ENCODE results near the gene DENND4A.

DENND4A gene

DNA sequence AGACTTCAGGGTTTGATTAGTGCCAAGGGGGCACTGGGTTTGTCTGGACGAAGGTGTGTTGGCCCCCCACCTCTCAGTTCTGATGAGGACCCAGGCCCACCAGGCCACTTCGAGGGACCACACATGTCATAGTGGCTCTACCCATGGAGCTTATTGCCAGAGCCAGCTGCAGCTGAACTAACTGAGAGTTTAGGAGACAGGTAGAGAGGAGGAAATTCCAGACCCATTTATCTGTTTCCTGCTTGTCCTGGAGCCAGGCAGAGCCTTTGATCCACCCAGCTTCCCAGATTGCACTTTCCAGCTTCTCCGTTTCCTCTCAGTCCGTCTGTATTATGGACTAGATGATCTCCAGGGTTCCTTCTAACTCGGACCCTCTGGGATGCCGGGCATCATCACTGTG lies 149.5 kb downstream of the DENND4A start:
- Histone ChIP-seq H3K27ac (no peak overlapping the region), H3K4me1 (ENCODE audit: control insufficient read depth in 1 of 2, insufficient read depth in 1 of 2, low read depth in 1 of 2, low read length in 1 of 2) (peaks cover 0 to 9% of the 10 kb centered on the region in 2 experiments), H3K9me3 (no peaks in the 10 kb centered on the region), H3K27me3 (no peaks in the 10 kb centered on the region), H3K4me3 (ENCODE audit: low read depth in 1 of 2, low read length in 1 of 2) (no peak overlapping the region), H3K36me3 (no peaks in the 10 kb centered on the region)
- TF ChIP-seq, protein P1, sequence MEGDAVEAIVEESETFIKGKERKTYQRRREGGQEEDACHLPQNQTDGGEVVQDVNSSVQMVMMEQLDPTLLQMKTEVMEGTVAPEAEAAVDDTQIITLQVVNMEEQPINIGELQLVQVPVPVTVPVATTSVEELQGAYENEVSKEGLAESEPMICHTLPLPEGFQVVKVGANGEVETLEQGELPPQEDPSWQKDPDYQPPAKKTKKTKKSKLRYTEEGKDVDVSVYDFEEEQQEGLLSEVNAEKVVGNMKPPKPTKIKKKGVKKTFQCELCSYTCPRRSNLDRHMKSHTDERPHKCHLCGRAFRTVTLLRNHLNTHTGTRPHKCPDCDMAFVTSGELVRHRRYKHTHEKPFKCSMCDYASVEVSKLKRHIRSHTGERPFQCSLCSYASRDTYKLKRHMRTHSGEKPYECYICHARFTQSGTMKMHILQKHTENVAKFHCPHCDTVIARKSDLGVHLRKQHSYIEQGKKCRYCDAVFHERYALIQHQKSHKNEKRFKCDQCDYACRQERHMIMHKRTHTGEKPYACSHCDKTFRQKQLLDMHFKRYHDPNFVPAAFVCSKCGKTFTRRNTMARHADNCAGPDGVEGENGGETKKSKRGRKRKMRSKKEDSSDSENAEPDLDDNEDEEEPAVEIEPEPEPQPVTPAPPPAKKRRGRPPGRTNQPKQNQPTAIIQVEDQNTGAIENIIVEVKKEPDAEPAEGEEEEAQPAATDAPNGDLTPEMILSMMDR (IDR thresholded peaks at IDR 0.05) = no peak

GRCh38 chr15:65641768-65642475 lies 150.2 kb downstream of the DENND4A start:
- Histone ChIP-seq H3K4me3 (ENCODE audit: low read depth in 1 of 2, low read length in 1 of 2) (no peak overlapping the region), H3K27ac (no peak overlapping the region), H3K4me1 (ENCODE audit: control insufficient read depth in 1 of 2, insufficient read depth in 1 of 2, low read depth in 1 of 2, low read length in 1 of 2) (peaks cover 0 to 9% of the 10 kb centered on the region in 2 experiments), H3K9me3 (no peaks in the 10 kb centered on the region), H3K36me3 (no peaks in the 10 kb centered on the region), H3K27me3 (no peaks in the 10 kb centered on the region)
- TF ChIP-seq, protein P1 (IDR thresholded peaks at IDR 0.05) = no peak

DNA sequence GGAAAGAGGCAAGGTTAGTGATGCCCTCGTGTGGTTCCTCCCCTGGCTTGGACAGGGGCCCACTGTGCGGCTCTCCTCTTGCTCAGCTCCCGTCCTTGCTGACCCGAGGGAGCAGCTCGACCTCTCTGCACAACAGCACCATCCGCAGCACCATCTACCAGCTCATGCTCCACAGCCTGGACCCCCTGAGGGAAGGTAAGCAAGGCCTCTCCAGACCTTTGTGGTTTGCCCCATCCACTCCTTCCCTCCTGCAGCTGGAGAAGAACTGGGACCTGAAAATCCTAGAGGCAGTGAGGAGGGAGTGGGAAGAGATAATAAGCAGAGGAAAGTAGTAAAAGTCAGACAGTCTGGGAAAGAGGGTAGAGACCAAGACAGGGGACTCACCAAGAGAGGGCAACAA lies 152.6 kb downstream of the DENND4A start:
- TF ChIP-seq, protein P1 (IDR thresholded peaks at IDR 0.05) = no peak
- no peaks in the 10 kb centered on the region for H3K9me3 ChIP-seq
- no peaks in the 10 kb centered on the region for H3K27me3 ChIP-seq
- no peak overlapping the region for H3K4me3 ChIP-seq (ENCODE audit: low read depth in 1 of 2, low read length in 1 of 2)
- H3K4me1 ChIP-seq (ENCODE audit: control insufficient read depth in 1 of 2, insufficient read depth in 1 of 2, low read depth in 1 of 2, low read length in 1 of 2) = peaks cover 0 to 9% of the 10 kb centered on the region in 2 experiments
- H3K27ac ChIP-seq = no peak overlapping the region
- H3K36me3 ChIP-seq = no peaks in the 10 kb centered on the region

DNA sequence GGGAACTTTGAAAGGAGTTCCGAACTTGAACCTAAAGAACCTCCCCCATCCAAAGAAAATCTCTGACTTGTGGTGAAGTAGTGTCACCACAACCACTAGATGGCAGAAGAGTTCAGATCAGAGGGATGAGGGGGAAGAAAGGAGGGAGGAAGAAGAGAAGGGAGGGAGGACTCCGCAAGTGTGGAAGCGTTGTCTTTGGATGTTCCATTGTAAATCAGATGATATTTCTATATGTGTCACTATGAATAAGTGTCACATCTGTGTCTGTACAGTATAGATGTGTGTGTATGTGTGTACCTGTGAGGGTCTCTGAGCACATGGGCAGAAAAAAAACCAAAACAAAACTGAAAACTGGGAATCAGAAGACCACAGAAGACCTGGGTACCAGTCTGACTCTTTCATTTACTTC lies 153.4 kb downstream of the DENND4A start:
- no peak overlapping the region for H3K27ac ChIP-seq
- H3K9me3 ChIP-seq = no peaks in the 10 kb centered on the region
- no peaks in the 10 kb centered on the region for H3K36me3 ChIP-seq
- TF ChIP-seq, protein P1 (IDR thresholded peaks at IDR 0.05) = peak; percentile 56
- peaks cover 0 to 9% of the 10 kb centered on the region in 2 experiments for H3K4me1 ChIP-seq (ENCODE audit: control insufficient read depth in 1 of 2, insufficient read depth in 1 of 2, low read depth in 1 of 2, low read length in 1 of 2)
- no peak overlapping the region for H3K4me3 ChIP-seq (ENCODE audit: low read depth in 1 of 2, low read length in 1 of 2)
- H3K27me3 ChIP-seq = no peaks in the 10 kb centered on the region

DNA sequence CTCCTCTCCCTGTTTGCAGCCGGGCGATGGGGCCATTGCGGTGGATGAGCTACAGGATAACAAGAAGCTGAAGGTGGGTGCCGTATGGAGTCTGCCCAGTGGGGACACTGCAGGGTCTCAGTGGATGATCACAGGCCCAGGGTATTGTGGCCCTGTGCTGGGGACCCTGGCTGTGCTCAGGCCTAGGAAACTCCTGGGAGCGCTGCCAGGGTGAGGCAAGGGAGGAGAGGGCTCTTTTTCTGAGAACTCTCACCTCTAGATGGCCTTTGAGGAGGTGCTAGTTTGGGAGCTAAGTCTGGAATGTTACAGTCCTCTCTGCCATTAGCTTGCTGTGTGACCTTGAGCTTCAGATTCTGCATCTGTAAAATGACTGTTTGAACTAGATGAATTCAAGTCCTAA lies 154.0 kb downstream of the DENND4A start:
- Histone ChIP-seq H3K9me3 (no peaks in the 10 kb centered on the region), H3K27ac (no peak overlapping the region), H3K27me3 (no peaks in the 10 kb centered on the region), H3K4me1 (ENCODE audit: control insufficient read depth in 1 of 2, insufficient read depth in 1 of 2, low read depth in 1 of 2, low read length in 1 of 2) (peaks cover 0 to 9% of the 10 kb centered on the region in 2 experiments), H3K4me3 (ENCODE audit: low read depth in 1 of 2, low read length in 1 of 2) (no peak overlapping the region), H3K36me3 (no peaks in the 10 kb centered on the region)
- TF ChIP-seq, protein P1 (IDR thresholded peaks at IDR 0.05) = no peak
